ENCODE data around the gene DLGAP1. TPM values are rescaled to one million over a fixed set of nuclear protein-coding genes. Genes with fewer than 3 reads are reported as not detected.
A peak's percentile ranks its signal among the peaks of the same experiment; 100 is the strongest.

Gene DLGAP1
- total and polyA plus RNA-seq, 2 of the 13 experiments (the other 11 are each of a cell fraction or from before 2014, with no cell fraction given) = 0.01 TPM; not detected in 1

GRCh38 chr18:3447895-3448837 lies 1006.9 kb downstream of the DLGAP1 start (continued):
- TF ChIP-seq PBX2 (CRISPR knock-in tag; IDR thresholded peaks at IDR 0.05) = peak; percentile 77
- TF ChIP-seq ZBED4 (CRISPR knock-in tag; IDR thresholded peaks at IDR 0.05; ENCODE audit: borderline replicate concordance) = no peak
- TF ChIP-seq ZNF253 (CRISPR knock-in tag; IDR thresholded peaks at IDR 0.05; ENCODE audit: borderline replicate concordance) = no peak
- TF ChIP-seq NFE2 (CRISPR knock-in tag; IDR thresholded peaks at IDR 0.05) = no peak
- peak; percentile 84 for TF ChIP-seq CBFB (CRISPR knock-in tag; IDR thresholded peaks at IDR 0.05)
- peak; percentile 67 for TF ChIP-seq ZNF609 (CRISPR knock-in tag; IDR thresholded peaks at IDR 0.05; ENCODE audit: borderline replicate concordance)
- peak; percentile 88 for TF ChIP-seq SKI (IDR thresholded peaks at IDR 0.05; ENCODE audit: partially characterized antibody)
- peak; percentile 26; the same call in 1 of the 2 replicates for TF ChIP-seq MTF1 (CRISPR knock-in tag; IDR thresholded peaks at IDR 0.05)
- 0 out of 2 replicates have a peak, but pooled peaks have one; percentile 23 for TF ChIP-seq ZNF281 (CRISPR knock-in tag; IDR thresholded peaks at IDR 0.05; ENCODE audit: borderline replicate concordance)
- TF ChIP-seq AGO2 (optimal IDR thresholded peaks at IDR 0.05; ENCODE audit: low read depth, low read length) = peak; percentile 76
- no peak for TF ChIP-seq ZNF660 (CRISPR knock-in tag; IDR thresholded peaks at IDR 0.05; ENCODE audit: borderline replicate concordance, low read depth)
- TF ChIP-seq MXD1 (CRISPR knock-in tag; IDR thresholded peaks at IDR 0.05) = no peak; the same call in 1 of the 2 replicates
- no peak for TF ChIP-seq ZNF251 (CRISPR knock-in tag; IDR thresholded peaks at IDR 0.05)
- TF ChIP-seq RBFOX2 (IDR thresholded peaks at IDR 0.05; ENCODE audit: low read depth, low read length) = peak; percentile 95

Measured in HepG2 (cell line).